Activated CD8-positive, alpha-beta T cell treated with anti-CD3 and anti-CD28 coated beads for 36 hours (primary cell): ENCODE data around the gene TMEM45B. TPM values are rescaled to one million over a fixed set of nuclear protein-coding genes. Genes with fewer than 3 reads are reported as not detected.
"Not testable (repeated sequence)": the region's sequence is repeated elsewhere in the genome, so short reads cannot be mapped to it uniquely, and the experiment has no call there.

ENCODE experiments used
- ATAC-seq: fragments of 200-7000 bp; cut with Tn5 transposase; one replicate; pipeline ENCODE4 v1.10.0; 2021; ENCODE audit warnings: mild to moderate bottlenecking, moderate library complexity
- CTCF ChIA-PET: fragments of 350-600 bp; sonication (Branson Sonifier 250); formaldehyde crosslinking; loops from one replicate; lab custom pipeline; 2021; ENCODE audit warnings: antibody characterized with exemption; lab: Charles Lee
- POLR2A ChIA-PET: fragments of 350-600 bp; sonication (Branson Sonifier 250); formaldehyde crosslinking; loops from one replicate; lab custom pipeline; 2021; ENCODE audit warnings: antibody characterized with exemption; lab: Charles Lee
- DNase-seq: peaks from one replicate; pipeline ENCODE4 v3.0.0-alpha.2; 2020
- H3K27ac Mint-ChIP-seq: one replicate; pipeline ENCODE4 v1.8.0; 2021; ENCODE audit warnings: mild to moderate bottlenecking, mixed read lengths
- H3K27me3 Mint-ChIP-seq: one replicate; pipeline ENCODE4 v1.8.0; 2021; ENCODE audit warnings: mixed read lengths
- H3K36me3 Mint-ChIP-seq: one replicate; pipeline ENCODE4 v1.8.0; 2021; ENCODE audit warnings: low read depth, mixed read lengths
- H3K4me1 Mint-ChIP-seq: one replicate; pipeline ENCODE4 v1.8.0; 2021; ENCODE audit warnings: low read depth, mixed read lengths
- H3K4me3 Mint-ChIP-seq: one replicate; pipeline ENCODE4 v1.8.0; 2021; ENCODE audit warnings: mild to moderate bottlenecking, moderate library complexity, mixed read lengths
- H3K9me3 Mint-ChIP-seq: one replicate; pipeline ENCODE4 v1.8.0; 2021; ENCODE audit warnings: mixed read lengths
- CTCF ChIP-seq: fragments of 200-600 bp; IDR thresholded peaks from one replicate; pipeline ENCODE4 v1.8.0; 2022; ENCODE audit warnings: antibody characterized with exemption, mild to moderate bottlenecking
- intact Hi-C: fragments of 100-400 bp; cut with micrococcal nuclease; formaldehyde crosslinking; loops from one replicate; pipeline ENCODE4 v1.10.0; 2022
- total RNA-seq, 2 experiments: library from RNA; stranded (reverse); gene quantifications; one replicate each; pipeline ENCODE4 v1.2.3, GENCODE V29; 2021

TMEM45B gene
- total RNA-seq, 2 experiments from 2014 or later: 0.47 to 0.49 TPM

- Mint-ChIP-seq H3K27ac (no peak overlapping the region), H3K4me3 (no peak overlapping the region), H3K4me1 (peaks cover 9% of the 10 kb centered on the region), H3K9me3 (no peaks in the 10 kb centered on the region), H3K27me3 (peaks cover 4% of the 10 kb centered on the region), H3K36me3 (no peaks in the 10 kb centered on the region)
- ChIA-PET CTCF (no interaction called here), POLR2A (no interaction called here)
- ATAC-seq (no peak), DNase-seq (no peak)
- intact Hi-C loops: no loop called here
- TF ChIP-seq CTCF: no peak
These were observed 9.7 kb downstream of the TMEM45B start for GRCh38 chr11:129825380-129825779.

GRCh38 chr11:129828301-129828836 lies 12.7 kb downstream of the TMEM45B start:
- TF ChIP-seq CTCF: no peak
- Mint-ChIP-seq H3K4me1 (peaks cover 9% of the 10 kb centered on the region), H3K27me3 (peaks cover 4% of the 10 kb centered on the region), H3K27ac (no peak overlapping the region), H3K9me3 (no peaks in the 10 kb centered on the region), H3K36me3 (no peaks in the 10 kb centered on the region), H3K4me3 (no peak overlapping the region)
- intact Hi-C loops: no loop called here
- ATAC-seq: no peak
- DNase-seq: no peak
- ChIA-PET CTCF (no interaction called here), POLR2A (no interaction called here)

- H3K4me3 Mint-ChIP-seq, H3K9me3 Mint-ChIP-seq, H3K36me3 Mint-ChIP-seq, H3K4me1 Mint-ChIP-seq, POLR2A ChIA-PET, DNase-seq, ATAC-seq, H3K27me3 Mint-ChIP-seq, intact Hi-C loops, H3K27ac Mint-ChIP-seq, CTCF ChIA-PET: not testable (repeated sequence)
These were observed 13.8 kb downstream of the TMEM45B start for GRCh38 chr11:129829497-129829896.

GRCh38 chr11:129831227-129831626 lies 15.6 kb downstream of the TMEM45B start:
- DNase-seq, H3K9me3 Mint-ChIP-seq, H3K4me1 Mint-ChIP-seq, H3K36me3 Mint-ChIP-seq, CTCF ChIA-PET, ATAC-seq, intact Hi-C loops, H3K27ac Mint-ChIP-seq, POLR2A ChIA-PET, H3K27me3 Mint-ChIP-seq, H3K4me3 Mint-ChIP-seq: not testable (repeated sequence)

- intact Hi-C loops, POLR2A ChIA-PET, DNase-seq, H3K36me3 Mint-ChIP-seq, H3K9me3 Mint-ChIP-seq, ATAC-seq, H3K27me3 Mint-ChIP-seq, H3K27ac Mint-ChIP-seq, H3K4me3 Mint-ChIP-seq, CTCF ChIA-PET, H3K4me1 Mint-ChIP-seq: not testable (repeated sequence)
These were observed 17.6 kb downstream of the TMEM45B start for GRCh38 chr11:129833260-129833659.

- H3K27ac Mint-ChIP-seq, ATAC-seq, H3K4me3 Mint-ChIP-seq, POLR2A ChIA-PET, H3K9me3 Mint-ChIP-seq, CTCF ChIA-PET, intact Hi-C loops, H3K27me3 Mint-ChIP-seq, DNase-seq, H3K36me3 Mint-ChIP-seq, H3K4me1 Mint-ChIP-seq: not testable (repeated sequence)
These were observed 20.8 kb downstream of the TMEM45B start for GRCh38 chr11:129836423-129836891.

- no peak overlapping the region for H3K4me3 Mint-ChIP-seq
- CTCF ChIA-PET: no interaction called here
- intact Hi-C loops: no loop called here
These were observed 21.3 kb downstream of the TMEM45B start for GRCh38 chr11:129836979-129837378.

More at GRCh38 chr11:129836979-129837378, 21.3 kb downstream of the TMEM45B start:
- no peak overlapping the region for H3K27ac Mint-ChIP-seq
- peaks cover 2% of the 10 kb centered on the region for H3K9me3 Mint-ChIP-seq
- H3K36me3 Mint-ChIP-seq: no peaks in the 10 kb centered on the region
- peaks cover 12% of the 10 kb centered on the region for H3K4me1 Mint-ChIP-seq
- no peaks in the 10 kb centered on the region for H3K27me3 Mint-ChIP-seq
- POLR2A ChIA-PET: no interaction called here
- DNase-seq (no peak), ATAC-seq (no peak)
- TF ChIP-seq CTCF: no peak
